NB4 (cell line): ENCODE data around the gene COPS3.

Source experiments
- DNase-seq: peaks from one replicate; pipeline ENCODE4 v3.0.0; 2010; ENCODE audit warnings: low read depth
- H3K4me3 ChIP-seq: one replicate; pipeline ENCODE4 v1.5.1; 2011; ENCODE audit warnings: mild to moderate bottlenecking, low read depth, low read length, moderate library complexity
- MYC ChIP-seq: IDR thresholded peaks from 2 replicates; pipeline ENCODE4 v1.6.1; 2011; ENCODE audit warnings: low read depth, low read length
- POLR2A ChIP-seq: IDR thresholded peaks from 2 replicates; pipeline ENCODE4 v1.6.1; 2011; ENCODE audit warnings: mild to moderate bottlenecking; ENCODE audit not compliant: insufficient read length; ENCODE audit errors: extremely low read depth
- TF ChIP-seq, protein P1 (sequence below): IDR thresholded peaks from one replicate; pipeline ENCODE4 v1.5.1; 2012; ENCODE audit warnings: low read depth, low read length
- TF ChIP-seq, protein P2 (sequence below): IDR thresholded peaks from 2 replicates; pipeline ENCODE4 v1.6.1; 2011; ENCODE audit warnings: low read depth, low read length

Gene COPS3

GRCh38 chr17:17225901-17226300 lies 55.1 kb downstream of the COPS3 start:
- TF ChIP-seq POLR2A: no peak
- TF ChIP-seq, protein P1, sequence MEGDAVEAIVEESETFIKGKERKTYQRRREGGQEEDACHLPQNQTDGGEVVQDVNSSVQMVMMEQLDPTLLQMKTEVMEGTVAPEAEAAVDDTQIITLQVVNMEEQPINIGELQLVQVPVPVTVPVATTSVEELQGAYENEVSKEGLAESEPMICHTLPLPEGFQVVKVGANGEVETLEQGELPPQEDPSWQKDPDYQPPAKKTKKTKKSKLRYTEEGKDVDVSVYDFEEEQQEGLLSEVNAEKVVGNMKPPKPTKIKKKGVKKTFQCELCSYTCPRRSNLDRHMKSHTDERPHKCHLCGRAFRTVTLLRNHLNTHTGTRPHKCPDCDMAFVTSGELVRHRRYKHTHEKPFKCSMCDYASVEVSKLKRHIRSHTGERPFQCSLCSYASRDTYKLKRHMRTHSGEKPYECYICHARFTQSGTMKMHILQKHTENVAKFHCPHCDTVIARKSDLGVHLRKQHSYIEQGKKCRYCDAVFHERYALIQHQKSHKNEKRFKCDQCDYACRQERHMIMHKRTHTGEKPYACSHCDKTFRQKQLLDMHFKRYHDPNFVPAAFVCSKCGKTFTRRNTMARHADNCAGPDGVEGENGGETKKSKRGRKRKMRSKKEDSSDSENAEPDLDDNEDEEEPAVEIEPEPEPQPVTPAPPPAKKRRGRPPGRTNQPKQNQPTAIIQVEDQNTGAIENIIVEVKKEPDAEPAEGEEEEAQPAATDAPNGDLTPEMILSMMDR: no peak
- TF ChIP-seq MYC: no peak
- TF ChIP-seq, protein P2, sequence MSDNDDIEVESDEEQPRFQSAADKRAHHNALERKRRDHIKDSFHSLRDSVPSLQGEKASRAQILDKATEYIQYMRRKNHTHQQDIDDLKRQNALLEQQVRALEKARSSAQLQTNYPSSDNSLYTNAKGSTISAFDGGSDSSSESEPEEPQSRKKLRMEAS: no peak
- DNase-seq: no peak

GRCh38 chr17:17224137-17224536 lies 56.9 kb downstream of the COPS3 start:
- TF ChIP-seq, protein P1: no peak
- TF ChIP-seq MYC (no peak), POLR2A (no peak)
- TF ChIP-seq, protein P2: no peak
- no peak for DNase-seq
- no peak overlapping the region for H3K4me3 ChIP-seq

More at GRCh38 chr17:17225901-17226300, 55.1 kb downstream of the COPS3 start:
- H3K4me3 ChIP-seq: no peak overlapping the region

DNA sequence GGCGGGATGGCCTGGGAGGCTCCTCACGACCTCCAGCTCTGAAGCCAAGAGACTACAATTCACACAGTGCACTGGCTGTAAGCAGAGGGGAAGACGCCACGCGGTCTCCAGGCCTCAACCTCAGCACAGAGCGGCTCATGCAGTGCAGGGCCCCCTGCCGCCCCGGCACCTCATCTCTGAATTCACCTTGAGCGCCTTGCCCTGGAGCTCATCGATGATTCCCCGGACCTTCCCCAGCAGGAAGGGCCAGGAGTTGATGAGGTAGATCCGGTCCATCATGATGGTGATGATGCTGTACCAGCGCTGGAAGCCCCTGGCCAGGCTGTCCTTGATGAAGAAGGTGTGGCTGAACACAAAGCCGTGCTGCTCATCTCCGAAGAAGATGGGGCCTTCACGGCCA lies 57.3 kb downstream of the COPS3 start:
- H3K4me3 ChIP-seq: no peak overlapping the region
- TF ChIP-seq, protein P2: no peak
- no peak for TF ChIP-seq MYC
- TF ChIP-seq, protein P1: no peak
- no peak for TF ChIP-seq POLR2A
- no peak for DNase-seq

DNA sequence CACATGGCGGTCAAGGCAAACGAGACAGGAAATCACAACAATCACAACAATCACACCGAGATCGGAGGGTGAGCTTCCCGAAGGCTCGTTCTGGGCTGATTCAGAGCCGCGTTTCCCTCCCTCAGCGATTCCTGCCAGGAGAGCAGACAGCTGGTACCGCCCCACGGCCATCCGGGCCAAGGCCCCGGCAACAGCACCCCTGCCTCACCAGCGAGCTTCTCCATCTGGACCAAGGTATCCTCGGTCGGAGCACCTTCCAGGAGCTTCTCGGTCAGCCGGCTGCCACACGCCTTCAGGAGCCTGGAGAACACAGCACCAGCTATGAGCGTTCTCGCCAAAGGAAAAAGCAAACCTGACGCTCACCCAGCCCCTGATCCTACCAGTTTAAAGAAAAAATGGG lies 59.7 kb downstream of the COPS3 start:
- no peak for DNase-seq
- TF ChIP-seq, protein P1: no peak
- TF ChIP-seq POLR2A (no peak), MYC (no peak)
- TF ChIP-seq, protein P2: no peak
- no peak overlapping the region for H3K4me3 ChIP-seq

- no peak for DNase-seq
- no peak overlapping the region for H3K4me3 ChIP-seq
- TF ChIP-seq, protein P2: no peak
- no peak for TF ChIP-seq POLR2A
- TF ChIP-seq, protein P1: no peak
- TF ChIP-seq MYC: no peak
Observed at GRCh38 chr17:17220529-17220928, 60.5 kb downstream of the COPS3 start.

GRCh38 chr17:17217995-17218394 lies 63.1 kb downstream of the COPS3 start:
- no peak for DNase-seq
- H3K4me3 ChIP-seq: no peak overlapping the region
- TF ChIP-seq POLR2A: no peak
- TF ChIP-seq, protein P1: no peak
